Mesenchymal stem cell (in vitro differentiated cells and primary cell): ENCODE data around the gene EYA2.
A peak's percentile ranks its signal among the peaks of the same experiment; 100 is the strongest.
"Not testable (repeated sequence)": the region's sequence is repeated elsewhere in the genome, so short reads cannot be mapped to it uniquely, and the experiment has no call there.

Experiments used
- DNase-seq: peaks from one replicate; pipeline ENCODE4 v3.0.0-alpha.2; 2013
- H2AFZ ChIP-seq: one replicate; pipeline ENCODE4 v1.6.1; 2013; ENCODE audit warnings: low read depth, mild to moderate bottlenecking, control low read depth, inconsistent platforms, low read length, moderate library complexity
- H2AK5ac ChIP-seq: 2 replicates; pipeline ENCODE4 v1.6.1; 2013; ENCODE audit warnings: low read length, moderate library complexity, mild to moderate bottlenecking, inconsistent platforms; ENCODE audit not compliant: severe bottlenecking
- H2BK120ac ChIP-seq: one replicate; pipeline ENCODE4 v1.6.1; 2013; ENCODE audit warnings: low read depth, mild to moderate bottlenecking, inconsistent platforms, low read length, moderate library complexity
- H2BK12ac ChIP-seq, 2 experiments: one replicate each; pipeline ENCODE4 v1.6.1; 2013; ENCODE audit warnings: inconsistent platforms in 2 of 2, low read length in 2 of 2, mild to moderate bottlenecking in 2 of 2, moderate library complexity in 2 of 2, control low read depth in 1 of 2
- H2BK15ac ChIP-seq: one replicate; pipeline ENCODE4 v1.6.1; 2013; ENCODE audit warnings: mild to moderate bottlenecking, low read depth, inconsistent platforms; ENCODE audit not compliant: poor library complexity, severe bottlenecking
- H2BK5ac ChIP-seq: 2 replicates; pipeline ENCODE4 v1.6.1; 2013; ENCODE audit warnings: low read depth, mild to moderate bottlenecking, low read length, control low read depth, inconsistent platforms; ENCODE audit not compliant: poor library complexity, severe bottlenecking
- H3K14ac ChIP-seq, 2 experiments: one replicate each; pipeline ENCODE4 v1.6.1; 2013; ENCODE audit warnings: inconsistent platforms in 2 of 2, low read length in 2 of 2, control low read depth in 1 of 2, mild to moderate bottlenecking in 1 of 2, moderate library complexity in 1 of 2
- H3K18ac ChIP-seq, 2 experiments: one replicate each; pipeline ENCODE4 v1.6.1; 2013; ENCODE audit warnings: inconsistent platforms in 2 of 2, low read length in 2 of 2, control low read depth in 1 of 2, low read depth in 1 of 2, mild to moderate bottlenecking in 1 of 2
- H3K23ac ChIP-seq, 2 experiments: one replicate each; pipeline ENCODE4 v1.6.1; 2013; ENCODE audit warnings: inconsistent platforms in 2 of 2, low read length in 2 of 2, mild to moderate bottlenecking in 2 of 2, moderate library complexity in 2 of 2, control low read depth in 1 of 2
- H3K27ac ChIP-seq: 2 replicates; pipeline ENCODE4 v1.5.1; 2013; ENCODE audit warnings: mild to moderate bottlenecking, moderate library complexity, low read length, control low read depth, inconsistent platforms; ENCODE audit not compliant: poor library complexity, severe bottlenecking
- H3K27me3 ChIP-seq, 2 experiments: 2 replicates each; pipeline versions ENCODE4 v1.6.1 to v1.7.0; 2013; ENCODE audit warnings: low read length in 2 of 2, mild to moderate bottlenecking in 2 of 2, moderate library complexity in 2 of 2, control low read depth in 1 of 2, inconsistent platforms in 1 of 2; ENCODE audit not compliant: control insufficient read depth in 1 of 2, insufficient read depth in 1 of 2
- H3K36me3 ChIP-seq, 2 experiments: 2 replicates each; pipeline versions ENCODE4 v1.6.1 to v1.7.0; 2013; ENCODE audit warnings: low read length in 2 of 2, control low read depth in 1 of 2, inconsistent platforms in 1 of 2, low read depth in 1 of 2, mild to moderate bottlenecking in 1 of 2; ENCODE audit not compliant: insufficient read depth in 2 of 2, control insufficient read depth in 1 of 2
- H3K4ac ChIP-seq, 2 experiments: one replicate each; pipeline ENCODE4 v1.6.1; 2013; ENCODE audit warnings: inconsistent platforms in 2 of 2, low read length in 2 of 2, mild to moderate bottlenecking in 2 of 2, moderate library complexity in 2 of 2, control low read depth in 1 of 2, low read depth in 1 of 2
- H3K4me1 ChIP-seq: 2 replicates; pipeline ENCODE4 v1.6.1; 2013; ENCODE audit warnings: low read depth, low read length, control low read depth; ENCODE audit not compliant: control insufficient read depth, insufficient read depth
- H3K4me2 ChIP-seq: 2 replicates; pipeline ENCODE4 v1.6.1; 2013; ENCODE audit warnings: low read length, mild to moderate bottlenecking, inconsistent platforms; ENCODE audit not compliant: poor library complexity, severe bottlenecking
- H3K4me3 ChIP-seq, 2 experiments: 2 replicates each; pipeline versions ENCODE4 v1.5.1 to v1.7.0; 2013; ENCODE audit warnings: low read length in 2 of 2, mild to moderate bottlenecking in 2 of 2, control low read depth in 1 of 2, low read depth in 1 of 2; ENCODE audit not compliant: insufficient read depth in 1 of 2
- H3K79me1 ChIP-seq: replicated peaks from 2 replicates; pipeline ENCODE4 v1.6.1; 2013; ENCODE audit warnings: mild to moderate bottlenecking, control low read depth, low read length, inconsistent platforms; ENCODE audit not compliant: poor library complexity, severe bottlenecking
- H3K9ac ChIP-seq: 2 replicates; pipeline ENCODE4 v1.7.0; 2013; ENCODE audit warnings: mild to moderate bottlenecking, low read length, moderate library complexity
- H3K9me3 ChIP-seq: 2 replicates; pipeline ENCODE4 v1.7.0; 2013; ENCODE audit warnings: mild to moderate bottlenecking, low read length; ENCODE audit not compliant: control insufficient read depth
- H4K8ac ChIP-seq: one replicate; pipeline ENCODE4 v1.6.1; 2013; ENCODE audit warnings: inconsistent platforms, mild to moderate bottlenecking, low read length, moderate library complexity
- H4K91ac ChIP-seq: one replicate; pipeline ENCODE4 v1.6.1; 2013; ENCODE audit warnings: mild to moderate bottlenecking, low read length, inconsistent platforms
- WGBS: methylation state at CpG from one replicate; pipeline ENCODE4 v1.1.7; 2013; ENCODE audit warnings: mixed read lengths; 5-methylcytosine and 5-hydroxymethylcytosine counted together

Gene EYA2

GRCh38 chr20:46959081-46959692 lies 64.5 kb downstream of the EYA2 start:
- Histone ChIP-seq H4K91ac (no peak overlapping the region), H3K18ac (peak overlapping the region in 1 of 2 experiments; percentile 29), H2AK5ac (no peak overlapping the region), H2AFZ (no peak overlapping the region), H3K9me3 (peaks cover 7% of the 10 kb centered on the region), H2BK5ac (no peak overlapping the region), H3K27me3 (no peaks in the 10 kb centered on the region), H3K4ac (no peak overlapping the region), H3K36me3 (no peaks in the 10 kb centered on the region), H3K4me3 (no peak overlapping the region), H4K8ac (no peak overlapping the region), H3K9ac (no peak overlapping the region), H3K4me1 (peaks cover 3% of the 10 kb centered on the region), H3K79me1 (no peaks in the 10 kb centered on the region), H2BK15ac (no peak overlapping the region), H3K23ac (no peak overlapping the region), H2BK12ac (no peak overlapping the region), H3K14ac (peak overlapping the region in 1 of 2 experiments; percentile 36), H2BK120ac (no peak overlapping the region), H3K4me2 (no peak overlapping the region), H3K27ac (no peak overlapping the region)
- 74% methylated on average over 13 of the region's 13 CpGs for WGBS
- peak; percentile 67 for DNase-seq

GRCh38 chr20:46959821-46960220 lies 65.2 kb downstream of the EYA2 start:
- Histone ChIP-seq H3K9me3 (peaks cover 7% of the 10 kb centered on the region), H3K4me3 (no peak overlapping the region), H2BK5ac (no peak overlapping the region), H3K4me2 (no peak overlapping the region), H4K8ac (no peak overlapping the region), H2BK15ac (no peak overlapping the region), H3K18ac (no peak overlapping the region), H2BK120ac (no peak overlapping the region), H3K27me3 (no peaks in the 10 kb centered on the region), H2AFZ (no peak overlapping the region), H3K9ac (no peak overlapping the region), H3K36me3 (no peaks in the 10 kb centered on the region), H2AK5ac (no peak overlapping the region), H3K4ac (no peak overlapping the region), H3K79me1 (no peaks in the 10 kb centered on the region), H3K4me1 (peaks cover 3% of the 10 kb centered on the region), H3K27ac (no peak overlapping the region), H4K91ac (no peak overlapping the region), H3K23ac (no peak overlapping the region), H2BK12ac (no peak overlapping the region), H3K14ac (no peak overlapping the region)
- no peak for DNase-seq
- 84% methylated on average over 9 of the region's 9 CpGs for WGBS

- H2BK12ac ChIP-seq = no peak overlapping the region
- H3K4me2 ChIP-seq = no peak overlapping the region
- 83% methylated on average over 11 of the region's 11 CpGs for WGBS
- H3K4me3 ChIP-seq = no peak overlapping the region
- H4K8ac ChIP-seq = no peak overlapping the region
- H4K91ac ChIP-seq = no peak overlapping the region
- H2BK15ac ChIP-seq = no peak overlapping the region
- H2AK5ac ChIP-seq = no peak overlapping the region
- no peak overlapping the region for H3K14ac ChIP-seq
- no peak for DNase-seq
- H3K9ac ChIP-seq = no peak overlapping the region
- no peak overlapping the region for H2AFZ ChIP-seq
- peaks cover 7% of the 10 kb centered on the region for H3K9me3 ChIP-seq
- H2BK5ac ChIP-seq = no peak overlapping the region
- no peak overlapping the region for H3K4ac ChIP-seq
- no peak overlapping the region for H2BK120ac ChIP-seq
- no peak overlapping the region for H3K23ac ChIP-seq
- H3K4me1 ChIP-seq = peaks cover 3% of the 10 kb centered on the region
- no peak overlapping the region for H3K27ac ChIP-seq
- H3K18ac ChIP-seq = no peak overlapping the region
- H3K36me3 ChIP-seq = no peaks in the 10 kb centered on the region
- H3K27me3 ChIP-seq = no peaks in the 10 kb centered on the region
- no peaks in the 10 kb centered on the region for H3K79me1 ChIP-seq
Measured at GRCh38 chr20:46960536-46960935, 65.9 kb downstream of the EYA2 start.

- H3K4ac ChIP-seq, H3K4me3 ChIP-seq, H2BK15ac ChIP-seq, H3K4me1 ChIP-seq, H3K9ac ChIP-seq, H2BK12ac ChIP-seq, H3K79me1 ChIP-seq, H2BK120ac ChIP-seq, H3K27ac ChIP-seq, H2BK5ac ChIP-seq, DNase-seq, H2AK5ac ChIP-seq, H4K8ac ChIP-seq, H3K36me3 ChIP-seq, H3K18ac ChIP-seq, H3K9me3 ChIP-seq, H4K91ac ChIP-seq, H2AFZ ChIP-seq, H3K23ac ChIP-seq, H3K14ac ChIP-seq, H3K27me3 ChIP-seq, H3K4me2 ChIP-seq: not testable (repeated sequence)
- 82% methylated on average over 1 of the region's 4 CpGs for WGBS
Measured at GRCh38 chr20:46961968-46962367, 67.3 kb downstream of the EYA2 start.
